Uterus (tissue), 4 donors: ENCODE results near the gene INCENP. TPM values are rescaled to one million over a fixed set of nuclear protein-coding genes. Genes with fewer than 3 reads are reported as not detected.

Experiments used
- DNase-seq, 2 donors: peaks; one replicate each; pipeline ENCODE4 v3.0.0-alpha.2; 2019 to 2020
- H3K27ac ChIP-seq, 2 donors: fragments of 200-600 bp; sonication (generic); 1 replicate in 1 of 2; 2 replicates in 1 of 2; pipeline ENCODE4 v1.5.1; 2016 to 2018
- H3K27me3 ChIP-seq, 2 donors: fragments of 200-600 bp; sonication (generic); one replicate each; pipeline ENCODE4 v1.5.1; 2018 to 2019; ENCODE audit warnings: control low read depth in 1 of 2
- H3K36me3 ChIP-seq, 2 donors: fragments of 200-600 bp; sonication (generic); one replicate each; pipeline ENCODE4 v1.5.1; 2019; ENCODE audit warnings: control low read depth in 1 of 2
- H3K4me1 ChIP-seq, 2 donors: fragments of 200-600 bp; sonication (generic); one replicate each; pipeline ENCODE4 v1.5.1; 2018 to 2019; ENCODE audit warnings: control low read depth in 1 of 2
- H3K4me3 ChIP-seq, 2 donors: fragments of 200-600 bp; sonication (generic); 1 replicate in 1 of 2; 2 replicates in 1 of 2; pipeline ENCODE4 v1.5.1; 2018 to 2019; ENCODE audit warnings: mild to moderate bottlenecking in 1 of 2
- H3K9me3 ChIP-seq, 2 donors: fragments of 200-600 bp; sonication (generic); one replicate each; pipeline ENCODE4 v1.5.1; 2019; ENCODE audit warnings: control low read depth in 1 of 2
- POLR2A ChIP-seq, 2 donors: fragments of 450-650 bp; IDR thresholded peaks; one replicate each; pipeline ENCODE4 v1.6.1; 2016; ENCODE audit warnings: antibody characterized with exemption in 2 of 2, mild to moderate bottlenecking in 1 of 2, moderate library complexity in 1 of 2
- intact Hi-C: fragments of 100-400 bp; cut with DNase I; formaldehyde crosslinking; loops from one replicate; pipeline ENCODE4 v1.15.1; 2023; ENCODE audit warnings: low total_unique reads
- total RNA-seq, 4 donors: library from RNA; depleted of rRNA in 3 of 4; stranded (reverse); fragments of >200 nt in 3 of 4; gene quantifications; one replicate each; pipeline versions ENCODE4 v1.1.0 to v1.2.4, GENCODE V29; 2014 to 2023
- TF ChIP-seq, protein P1 (sequence below), 4 experiments: fragments of 200-600 bp in 2 of 4; fragments of 450-650 bp in 2 of 4; sonication (generic) in 2 of 4; IDR thresholded peaks; one replicate each; pipeline ENCODE4 v1.5.1; 2016 to 2019; ENCODE audit warnings: antibody characterized with exemption in 4 of 4, mild to moderate bottlenecking in 2 of 4, moderate library complexity in 1 of 4
- donor health status: DM: yes; HTN: yes; CAD: no.

INCENP gene
- total RNA-seq, 4 donors from 2014 or later, result 7.4 to 27.1 (median 16.5) TPM

DNA sequence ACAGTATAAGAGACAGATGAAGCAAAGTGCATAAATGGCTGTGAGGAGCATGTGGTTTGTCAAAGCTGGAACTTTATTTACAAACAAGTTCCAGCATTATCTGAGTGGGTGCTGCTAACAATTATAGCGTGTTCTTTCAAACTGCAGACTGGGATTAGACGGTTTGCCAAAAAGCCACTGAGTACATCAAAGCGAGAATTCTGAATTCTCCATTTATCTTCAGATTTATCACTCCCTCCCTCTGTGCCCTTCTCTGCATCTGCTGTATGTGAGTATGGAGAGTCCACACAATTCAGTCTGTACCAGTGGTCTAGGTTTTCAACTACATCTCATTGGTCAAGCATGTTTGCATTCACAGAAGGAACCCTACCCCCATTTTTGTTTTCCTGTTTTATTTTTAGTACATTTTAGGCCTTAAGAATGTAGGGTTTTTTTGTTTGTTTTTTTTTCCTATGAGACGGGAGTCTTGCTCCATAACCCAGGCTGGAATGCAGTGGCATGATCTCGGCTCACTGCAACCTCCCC, 18.1 kb upstream of the INCENP start:
- H3K4me3 ChIP-seq, result peak overlapping the region; percentile 16 to 25
- H3K27me3 ChIP-seq, result no peaks in the 10 kb centered on the region
- H3K36me3 ChIP-seq, result no peaks in the 10 kb centered on the region
- H3K9me3 ChIP-seq, result no peaks in the 10 kb centered on the region
- TF ChIP-seq POLR2A (IDR thresholded peaks at IDR 0.05), result no peak
- TF ChIP-seq, protein P1, sequence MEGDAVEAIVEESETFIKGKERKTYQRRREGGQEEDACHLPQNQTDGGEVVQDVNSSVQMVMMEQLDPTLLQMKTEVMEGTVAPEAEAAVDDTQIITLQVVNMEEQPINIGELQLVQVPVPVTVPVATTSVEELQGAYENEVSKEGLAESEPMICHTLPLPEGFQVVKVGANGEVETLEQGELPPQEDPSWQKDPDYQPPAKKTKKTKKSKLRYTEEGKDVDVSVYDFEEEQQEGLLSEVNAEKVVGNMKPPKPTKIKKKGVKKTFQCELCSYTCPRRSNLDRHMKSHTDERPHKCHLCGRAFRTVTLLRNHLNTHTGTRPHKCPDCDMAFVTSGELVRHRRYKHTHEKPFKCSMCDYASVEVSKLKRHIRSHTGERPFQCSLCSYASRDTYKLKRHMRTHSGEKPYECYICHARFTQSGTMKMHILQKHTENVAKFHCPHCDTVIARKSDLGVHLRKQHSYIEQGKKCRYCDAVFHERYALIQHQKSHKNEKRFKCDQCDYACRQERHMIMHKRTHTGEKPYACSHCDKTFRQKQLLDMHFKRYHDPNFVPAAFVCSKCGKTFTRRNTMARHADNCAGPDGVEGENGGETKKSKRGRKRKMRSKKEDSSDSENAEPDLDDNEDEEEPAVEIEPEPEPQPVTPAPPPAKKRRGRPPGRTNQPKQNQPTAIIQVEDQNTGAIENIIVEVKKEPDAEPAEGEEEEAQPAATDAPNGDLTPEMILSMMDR (IDR thresholded peaks at IDR 0.05), result no peak
- intact Hi-C loops, result no loop called here
- no peak for DNase-seq
- H3K27ac ChIP-seq, result peak overlapping the region; percentile 87 to 91
- peaks cover 8 to 21% of the 10 kb centered on the region in 2 donors for H3K4me1 ChIP-seq

DNA sequence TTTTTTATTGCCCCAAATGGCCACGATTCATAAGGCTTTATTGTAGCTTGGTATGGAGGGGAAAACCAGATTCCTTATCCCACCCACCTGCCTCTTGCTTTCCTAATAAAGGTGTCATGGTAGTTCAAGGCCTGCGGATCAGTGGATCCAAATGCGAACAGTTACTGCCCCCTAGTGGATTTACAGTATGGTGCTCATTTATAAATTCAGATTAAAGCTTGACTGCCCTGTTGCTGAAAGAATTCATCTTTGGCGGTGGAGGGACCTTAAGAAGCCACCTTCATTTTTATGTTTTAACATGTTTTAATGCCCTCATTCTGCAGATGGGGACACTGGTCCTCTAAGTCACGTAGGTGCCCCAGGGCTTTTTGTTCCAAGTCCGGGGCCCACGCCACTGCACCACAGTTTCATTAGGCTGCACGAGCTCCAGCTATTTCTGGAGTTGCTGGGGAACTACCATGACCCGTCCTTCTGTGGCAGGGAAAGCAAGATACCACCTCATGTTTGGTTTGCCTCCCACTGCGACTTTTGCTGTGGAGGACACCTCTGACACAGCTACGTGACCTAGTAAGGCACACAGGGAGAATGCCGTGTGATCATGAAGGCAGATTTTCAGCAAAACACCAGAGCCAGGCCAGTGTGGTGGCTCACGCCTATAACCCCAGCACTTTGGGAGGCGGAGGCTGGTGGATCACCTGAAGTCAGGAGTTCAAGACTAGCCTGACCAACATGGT, 15.6 kb upstream of the INCENP start:
- H3K27me3 ChIP-seq, result no peaks in the 10 kb centered on the region
- TF ChIP-seq POLR2A (IDR thresholded peaks at IDR 0.05), result no peak
- TF ChIP-seq, protein P1 (IDR thresholded peaks at IDR 0.05), result peak; percentile 78 to 90 (median 86)
- no peak overlapping the region for H3K4me3 ChIP-seq
- no peaks in the 10 kb centered on the region for H3K9me3 ChIP-seq
- DNase-seq, result peak in 1 of 2 donors; percentile 53
- H3K27ac ChIP-seq, result no peak overlapping the region
- peaks cover 8 to 25% of the 10 kb centered on the region in 2 donors for H3K4me1 ChIP-seq
- H3K36me3 ChIP-seq, result no peaks in the 10 kb centered on the region
- intact Hi-C loops, result no loop called here

DNA sequence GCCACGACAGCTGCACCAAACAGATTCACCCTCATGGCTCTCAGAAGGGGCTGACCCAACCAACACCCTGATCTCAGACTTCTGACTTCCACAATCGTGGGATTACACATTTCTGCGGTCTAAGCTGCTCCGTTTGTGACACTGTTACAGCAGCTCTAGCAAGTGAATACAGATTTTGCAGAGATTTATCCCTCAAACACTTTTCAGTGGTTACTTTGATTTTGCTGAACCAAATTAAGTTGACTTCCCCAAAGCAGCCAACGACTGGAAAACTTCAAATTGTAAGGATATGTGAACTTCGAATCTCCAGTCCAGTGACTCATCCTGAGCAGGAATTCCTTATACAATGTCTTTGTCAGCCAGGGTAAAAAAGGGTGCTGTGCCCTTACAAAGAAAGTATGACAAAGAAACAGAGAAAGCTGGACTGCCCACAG, 14.8 kb upstream of the INCENP start:
- intact Hi-C loops, result no loop called here
- no peaks in the 10 kb centered on the region for H3K9me3 ChIP-seq
- H3K4me3 ChIP-seq, result no peak overlapping the region

DNA sequence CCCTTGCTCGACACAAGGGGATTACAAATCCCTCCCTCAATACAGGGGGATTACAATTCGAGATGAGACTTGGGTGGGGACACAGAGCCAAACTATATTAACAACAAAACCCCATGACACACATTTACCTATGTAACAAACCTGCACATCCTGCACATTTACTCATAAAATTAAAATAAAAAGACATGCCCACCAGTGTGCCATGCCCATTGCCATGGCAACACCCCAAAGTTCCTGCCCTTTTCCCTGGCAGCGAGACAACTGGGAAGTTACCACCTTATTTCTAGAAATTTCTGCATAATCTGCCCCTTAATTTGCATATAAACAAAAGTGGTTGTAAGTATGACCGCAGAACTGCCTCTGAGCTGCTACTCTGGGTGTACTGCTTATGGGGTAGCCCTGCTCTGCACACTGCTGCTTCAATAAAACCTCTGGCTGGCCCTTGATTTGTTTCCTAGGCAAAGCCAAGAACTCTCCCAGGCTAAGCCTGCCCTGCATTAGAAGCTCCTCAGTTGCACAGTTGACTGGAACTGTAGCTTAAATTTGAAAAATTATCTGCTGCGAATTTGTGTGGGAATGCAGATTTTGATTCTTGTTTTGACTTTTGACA, 8.6 kb upstream of the INCENP start:
- DNase-seq, result no peak
- Histone ChIP-seq H3K9me3 (no peaks in the 10 kb centered on the region), H3K36me3 (no peaks in the 10 kb centered on the region), H3K4me3 (no peak overlapping the region), H3K27me3 (no peaks in the 10 kb centered on the region), H3K4me1 (peaks cover 0 to 4% of the 10 kb centered on the region in 2 donors), H3K27ac (no peak overlapping the region)
- intact Hi-C loops, result loop anchor here (10.0 kb wide), 1 partner anchor 310 kb away; no protein-coding TSS in a partner anchor
- TF ChIP-seq, protein P1 (IDR thresholded peaks at IDR 0.05), result no peak
- no peak for TF ChIP-seq POLR2A (IDR thresholded peaks at IDR 0.05)

More for the DNA sequence above, 14.8 kb upstream of the INCENP start:
- Histone ChIP-seq H3K27me3 (no peaks in the 10 kb centered on the region), H3K4me1 (peaks cover 8 to 25% of the 10 kb centered on the region in 2 donors), H3K27ac (no peak overlapping the region), H3K36me3 (no peaks in the 10 kb centered on the region)
- DNase-seq, result no peak
- TF ChIP-seq POLR2A (IDR thresholded peaks at IDR 0.05), result no peak
- TF ChIP-seq, protein P1 (IDR thresholded peaks at IDR 0.05), result no peak

DNA sequence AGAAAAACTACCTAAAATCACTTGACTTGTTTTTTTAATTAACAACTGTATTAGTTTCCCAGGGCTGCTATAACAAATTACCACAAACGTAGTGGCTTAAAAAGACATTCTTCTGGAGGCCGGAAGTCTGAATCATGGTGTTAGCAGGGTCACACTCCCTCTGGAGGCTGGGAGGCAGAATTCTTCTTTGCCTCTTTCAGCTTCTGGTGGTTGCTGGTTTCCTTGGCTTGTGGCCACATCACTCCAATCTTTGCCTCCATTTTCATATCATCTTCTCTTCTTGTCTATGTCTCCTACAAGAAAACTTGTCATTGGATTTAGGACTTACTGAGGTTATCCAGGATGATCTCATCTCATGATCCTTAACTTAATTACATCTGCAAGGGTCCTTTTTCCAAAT, 7.4 kb upstream of the INCENP start:
- intact Hi-C loops, result loop anchor here (10.0 kb wide), 1 partner anchor 312 kb away; no protein-coding TSS in a partner anchor
- DNase-seq, result no peak
- no peak overlapping the region for H3K4me3 ChIP-seq

More for the DNA sequence above, 7.4 kb upstream of the INCENP start:
- Histone ChIP-seq H3K36me3 (no peaks in the 10 kb centered on the region), H3K9me3 (no peaks in the 10 kb centered on the region), H3K4me1 (peaks cover 0 to 4% of the 10 kb centered on the region in 2 donors), H3K27ac (no peak overlapping the region), H3K27me3 (no peaks in the 10 kb centered on the region)
- no peak for TF ChIP-seq POLR2A (IDR thresholded peaks at IDR 0.05)
- TF ChIP-seq, protein P1 (IDR thresholded peaks at IDR 0.05), result no peak
